Measurements from ENCODE around the gene DCDC1. TPM values are rescaled to one million over a fixed set of nuclear protein-coding genes. Genes with fewer than 3 reads are reported as not detected.

DCDC1 gene
- total and polyA plus RNA-seq, 2 donors from 2014 or later = 0.39 to 6.6 TPM

- FAIRE-seq (no peak), DNase-seq (no peak)
- Histone ChIP-seq H3K36me3 (ENCODE audit: control insufficient read depth in 2 of 3, insufficient read depth in 3 of 3, low read length in 3 of 3) (no peaks in the 10 kb centered on the region), H3K27me3 (ENCODE audit: control insufficient read depth, insufficient read depth, low read length) (no peaks in the 10 kb centered on the region), H3K9ac (ENCODE audit: low read length in 3 of 3) (no peak overlapping the region), H3K27ac (ENCODE audit: low read depth in 2 of 2, low read length in 2 of 2) (no peak overlapping the region), H3K4me1 (ENCODE audit: control insufficient read depth in 2 of 3, insufficient read depth in 2 of 3, low read depth in 1 of 3, low read length in 3 of 3) (no peaks in the 10 kb centered on the region), H3K4me3 (ENCODE audit: low read length in 3 of 3) (no peak overlapping the region), H3K9me3 (ENCODE audit: control insufficient read depth in 2 of 3, insufficient read depth in 1 of 3, low read length in 3 of 3) (no peaks in the 10 kb centered on the region)
- TF ChIP-seq, protein P1, sequence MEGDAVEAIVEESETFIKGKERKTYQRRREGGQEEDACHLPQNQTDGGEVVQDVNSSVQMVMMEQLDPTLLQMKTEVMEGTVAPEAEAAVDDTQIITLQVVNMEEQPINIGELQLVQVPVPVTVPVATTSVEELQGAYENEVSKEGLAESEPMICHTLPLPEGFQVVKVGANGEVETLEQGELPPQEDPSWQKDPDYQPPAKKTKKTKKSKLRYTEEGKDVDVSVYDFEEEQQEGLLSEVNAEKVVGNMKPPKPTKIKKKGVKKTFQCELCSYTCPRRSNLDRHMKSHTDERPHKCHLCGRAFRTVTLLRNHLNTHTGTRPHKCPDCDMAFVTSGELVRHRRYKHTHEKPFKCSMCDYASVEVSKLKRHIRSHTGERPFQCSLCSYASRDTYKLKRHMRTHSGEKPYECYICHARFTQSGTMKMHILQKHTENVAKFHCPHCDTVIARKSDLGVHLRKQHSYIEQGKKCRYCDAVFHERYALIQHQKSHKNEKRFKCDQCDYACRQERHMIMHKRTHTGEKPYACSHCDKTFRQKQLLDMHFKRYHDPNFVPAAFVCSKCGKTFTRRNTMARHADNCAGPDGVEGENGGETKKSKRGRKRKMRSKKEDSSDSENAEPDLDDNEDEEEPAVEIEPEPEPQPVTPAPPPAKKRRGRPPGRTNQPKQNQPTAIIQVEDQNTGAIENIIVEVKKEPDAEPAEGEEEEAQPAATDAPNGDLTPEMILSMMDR (IDR thresholded peaks at IDR 0.05; ENCODE audit: borderline replicate concordance, extremely low read depth, insufficient read depth) = no peak
- intact Hi-C loops (cut with DNase I) = no loop called here
Measured at GRCh38 chr11:30816959-30817880, 552.3 kb downstream of the DCDC1 start.

GRCh38 chr11:30815619-30816018 lies 553.9 kb downstream of the DCDC1 start:
- DNase-seq = no peak
- TF ChIP-seq, protein P1 (IDR thresholded peaks at IDR 0.05; ENCODE audit: borderline replicate concordance, extremely low read depth, insufficient read depth) = no peak
- H3K36me3 ChIP-seq (ENCODE audit: control insufficient read depth in 2 of 3, insufficient read depth in 3 of 3, low read length in 3 of 3) = no peaks in the 10 kb centered on the region
- H3K27ac ChIP-seq (ENCODE audit: low read depth in 2 of 2, low read length in 2 of 2) = no peak overlapping the region
- H3K27me3 ChIP-seq (ENCODE audit: control insufficient read depth, insufficient read depth, low read length) = no peaks in the 10 kb centered on the region
- H3K9ac ChIP-seq (ENCODE audit: low read length in 3 of 3) = no peak overlapping the region
- H3K4me3 ChIP-seq (ENCODE audit: low read length in 3 of 3) = no peak overlapping the region
- H3K4me1 ChIP-seq (ENCODE audit: control insufficient read depth in 2 of 3, insufficient read depth in 2 of 3, low read depth in 1 of 3, low read length in 3 of 3) = no peaks in the 10 kb centered on the region
- H3K9me3 ChIP-seq (ENCODE audit: control insufficient read depth in 2 of 3, insufficient read depth in 1 of 3, low read length in 3 of 3) = no peaks in the 10 kb centered on the region
- intact Hi-C loops (cut with DNase I) = no loop called here
- FAIRE-seq = no peak

GRCh38 chr11:30814737-30815136 lies 554.8 kb downstream of the DCDC1 start:
- Histone ChIP-seq H3K27ac (ENCODE audit: low read depth in 2 of 2, low read length in 2 of 2) (no peak overlapping the region), H3K36me3 (ENCODE audit: control insufficient read depth in 2 of 3, insufficient read depth in 3 of 3, low read length in 3 of 3) (no peaks in the 10 kb centered on the region), H3K4me1 (ENCODE audit: control insufficient read depth in 2 of 3, insufficient read depth in 2 of 3, low read depth in 1 of 3, low read length in 3 of 3) (no peaks in the 10 kb centered on the region), H3K9ac (ENCODE audit: low read length in 3 of 3) (no peak overlapping the region), H3K27me3 (ENCODE audit: control insufficient read depth, insufficient read depth, low read length) (no peaks in the 10 kb centered on the region), H3K9me3 (ENCODE audit: control insufficient read depth in 2 of 3, insufficient read depth in 1 of 3, low read length in 3 of 3) (no peaks in the 10 kb centered on the region), H3K4me3 (ENCODE audit: low read length in 3 of 3) (no peak overlapping the region)
- FAIRE-seq = no peak
- TF ChIP-seq, protein P1 (IDR thresholded peaks at IDR 0.05; ENCODE audit: borderline replicate concordance, extremely low read depth, insufficient read depth) = no peak
- intact Hi-C loops (cut with DNase I) = no loop called here
- DNase-seq = no peak

Other genes starting within 250 kb of the DCDC1 start
- 15.2 TPM for gene DNAJC24, start 121 bp upstream of the DCDC1 start, total RNA-seq
- 5.7 TPM for gene DNAJC24, start 121 bp upstream of the DCDC1 start, polyA plus RNA-seq (ENCODE audit: insufficient read depth, low read depth, low replicate concordance)
- 23.8 TPM for gene IMMP1L, start 139.9 kb upstream of the DCDC1 start, total RNA-seq
- 127 TPM for gene IMMP1L, start 139.9 kb upstream of the DCDC1 start, polyA plus RNA-seq (ENCODE audit: insufficient read depth, low read depth, low replicate concordance)
- 20.3 TPM for gene ELP4, start 140.0 kb upstream of the DCDC1 start, total RNA-seq
- 26.2 TPM for gene ELP4, start 140.0 kb upstream of the DCDC1 start, polyA plus RNA-seq (ENCODE audit: insufficient read depth, low read depth, low replicate concordance)

Measured in kidney (tissue), 14 donors.